ENCODE results near the gene SLA2.
"Not testable (repeated sequence)": the region's sequence is repeated elsewhere in the genome, so short reads cannot be mapped to it uniquely, and the experiment has no call there.

SLA2 gene

DNA sequence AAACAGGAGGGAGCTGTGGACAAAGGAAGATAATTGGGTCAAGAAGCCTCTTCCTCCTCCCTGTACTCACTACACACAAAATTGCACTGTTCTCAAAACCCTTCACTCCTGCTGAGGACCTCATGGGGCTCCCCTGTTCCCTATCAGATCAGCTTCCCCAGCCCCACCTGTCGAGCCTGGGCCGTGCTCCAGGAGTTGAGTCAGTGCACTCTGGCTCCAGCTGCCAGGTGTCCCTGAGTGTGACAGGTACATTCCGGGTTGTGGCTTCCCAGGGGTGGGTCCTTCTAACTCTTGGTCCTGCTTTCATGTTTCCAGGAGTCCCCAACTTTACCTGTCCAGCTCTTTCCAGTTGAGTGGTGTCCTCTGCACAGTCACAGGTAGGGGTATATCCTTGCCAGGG lies 32.0 kb downstream of the SLA2 start:
- H3K4me3 Mint-ChIP-seq = no peak overlapping the region
- H3K36me3 Mint-ChIP-seq (ENCODE audit: low read depth) = peaks cover 35% of the 10 kb centered on the region
- no peaks in the 10 kb centered on the region for H3K9me3 Mint-ChIP-seq
- TF ChIP-seq, protein P1, sequence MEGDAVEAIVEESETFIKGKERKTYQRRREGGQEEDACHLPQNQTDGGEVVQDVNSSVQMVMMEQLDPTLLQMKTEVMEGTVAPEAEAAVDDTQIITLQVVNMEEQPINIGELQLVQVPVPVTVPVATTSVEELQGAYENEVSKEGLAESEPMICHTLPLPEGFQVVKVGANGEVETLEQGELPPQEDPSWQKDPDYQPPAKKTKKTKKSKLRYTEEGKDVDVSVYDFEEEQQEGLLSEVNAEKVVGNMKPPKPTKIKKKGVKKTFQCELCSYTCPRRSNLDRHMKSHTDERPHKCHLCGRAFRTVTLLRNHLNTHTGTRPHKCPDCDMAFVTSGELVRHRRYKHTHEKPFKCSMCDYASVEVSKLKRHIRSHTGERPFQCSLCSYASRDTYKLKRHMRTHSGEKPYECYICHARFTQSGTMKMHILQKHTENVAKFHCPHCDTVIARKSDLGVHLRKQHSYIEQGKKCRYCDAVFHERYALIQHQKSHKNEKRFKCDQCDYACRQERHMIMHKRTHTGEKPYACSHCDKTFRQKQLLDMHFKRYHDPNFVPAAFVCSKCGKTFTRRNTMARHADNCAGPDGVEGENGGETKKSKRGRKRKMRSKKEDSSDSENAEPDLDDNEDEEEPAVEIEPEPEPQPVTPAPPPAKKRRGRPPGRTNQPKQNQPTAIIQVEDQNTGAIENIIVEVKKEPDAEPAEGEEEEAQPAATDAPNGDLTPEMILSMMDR (IDR thresholded peaks at IDR 0.05; ENCODE audit: unreplicated experiment in 3 of 3) = no peak
- H3K4me1 Mint-ChIP-seq = no peaks in the 10 kb centered on the region
- no peak overlapping the region for H3K27ac Mint-ChIP-seq
- no peaks in the 10 kb centered on the region for H3K27me3 Mint-ChIP-seq (ENCODE audit: low read depth)

GRCh38 chr20:36611625-36612024 lies 34.4 kb downstream of the SLA2 start:
- peaks cover 43% of the 10 kb centered on the region for H3K36me3 Mint-ChIP-seq (ENCODE audit: low read depth)
- H3K27me3 Mint-ChIP-seq (ENCODE audit: low read depth) = no peaks in the 10 kb centered on the region
- peaks cover 10% of the 10 kb centered on the region for H3K4me1 Mint-ChIP-seq
- no peak overlapping the region for H3K4me3 Mint-ChIP-seq
- TF ChIP-seq, protein P1 (IDR thresholded peaks at IDR 0.05; ENCODE audit: unreplicated experiment in 3 of 3) = no peak
- H3K9me3 Mint-ChIP-seq = no peaks in the 10 kb centered on the region
- no peak overlapping the region for H3K27ac Mint-ChIP-seq

DNA sequence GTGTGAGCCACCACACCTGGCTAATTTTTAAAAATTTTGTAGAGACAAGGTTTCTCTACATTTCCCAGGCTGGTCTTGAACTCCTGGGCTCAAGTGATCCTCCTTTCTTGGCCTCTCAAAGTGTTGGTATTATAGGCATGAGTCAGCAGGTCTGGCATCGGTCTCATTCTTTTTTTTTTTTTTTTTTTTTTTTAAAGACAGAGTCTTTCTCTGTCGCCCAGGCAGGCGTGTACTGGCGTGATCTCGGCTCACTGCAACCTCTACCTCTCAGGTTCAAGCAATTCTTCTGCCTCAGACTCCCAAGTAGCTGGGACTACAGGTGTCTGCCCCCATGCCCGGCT lies 37.6 kb downstream of the SLA2 start:
- H3K36me3 Mint-ChIP-seq (ENCODE audit: low read depth) = peaks cover 43% of the 10 kb centered on the region
- H3K4me1 Mint-ChIP-seq = peaks cover 25% of the 10 kb centered on the region
- H3K27ac Mint-ChIP-seq; H3K27me3 Mint-ChIP-seq (ENCODE audit: low read depth); H3K9me3 Mint-ChIP-seq: not testable (repeated sequence)
- H3K4me3 Mint-ChIP-seq = peak overlapping the region; percentile 66 to 98 (median 98)

- H3K4me3 Mint-ChIP-seq = peak overlapping the region; percentile 98
- TF ChIP-seq, protein P1 (IDR thresholded peaks at IDR 0.05; ENCODE audit: unreplicated experiment in 3 of 3) = no peak
- H3K4me1 Mint-ChIP-seq = peaks cover 25% of the 10 kb centered on the region
- H3K27ac Mint-ChIP-seq = peak overlapping the region in 2 of 3 experiments; percentile 41 to 48
- no peaks in the 10 kb centered on the region for H3K9me3 Mint-ChIP-seq
- H3K27me3 Mint-ChIP-seq (ENCODE audit: low read depth) = no peaks in the 10 kb centered on the region
- peaks cover 39% of the 10 kb centered on the region for H3K36me3 Mint-ChIP-seq (ENCODE audit: low read depth)
These were observed 38.2 kb downstream of the SLA2 start for GRCh38 chr20:36607586-36608387.

- peaks cover 29% of the 10 kb centered on the region for H3K4me1 Mint-ChIP-seq
- peak overlapping the region; percentile 83 to 89 (median 84) for H3K27ac Mint-ChIP-seq
- peak overlapping the region; percentile 98 for H3K4me3 Mint-ChIP-seq
- no peaks in the 10 kb centered on the region for H3K27me3 Mint-ChIP-seq (ENCODE audit: low read depth)
- TF ChIP-seq, protein P1 (IDR thresholded peaks at IDR 0.05; ENCODE audit: unreplicated experiment in 3 of 3) = no peak
- no peaks in the 10 kb centered on the region for H3K9me3 Mint-ChIP-seq
- peaks cover 26% of the 10 kb centered on the region for H3K36me3 Mint-ChIP-seq (ENCODE audit: low read depth)
These were observed 39.6 kb downstream of the SLA2 start for GRCh38 chr20:36606158-36607066.

DNA sequence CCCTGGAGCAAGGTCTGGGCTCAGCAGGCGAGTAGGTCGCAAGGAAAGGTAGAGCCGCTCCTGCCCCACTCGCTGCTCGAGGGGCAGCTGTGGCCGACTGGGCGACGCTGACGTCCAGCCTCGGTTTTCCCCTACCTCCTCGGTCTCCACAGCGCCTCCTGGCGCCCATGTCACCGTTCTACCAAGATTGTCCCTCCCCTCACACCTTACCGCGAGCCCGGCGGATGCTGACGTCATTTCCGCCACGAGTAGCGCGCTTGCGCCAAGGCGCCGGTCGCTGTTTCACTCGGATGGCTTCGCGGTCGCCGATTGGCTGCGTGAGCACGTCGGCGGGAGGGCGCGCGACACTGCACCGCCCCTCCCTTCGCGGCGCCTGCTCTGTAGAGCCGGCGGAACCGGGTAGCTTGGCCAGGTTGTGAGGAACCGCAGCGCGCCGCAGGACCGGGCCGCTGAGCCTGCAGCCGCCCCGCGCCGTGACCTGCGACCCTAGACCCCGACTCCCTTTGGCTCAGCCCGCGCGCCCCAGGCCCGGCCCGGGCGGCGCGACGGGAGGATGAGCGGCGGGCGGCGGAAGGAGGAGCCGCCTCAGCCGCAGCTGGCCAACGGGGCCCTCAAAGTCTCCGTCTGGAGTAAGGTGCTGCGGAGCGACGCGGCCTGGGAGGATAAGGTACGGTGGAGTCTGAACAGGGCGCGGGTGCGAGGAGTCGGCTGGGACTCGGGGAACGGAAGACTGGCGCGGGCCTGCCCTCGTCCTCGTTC lies 40.4 kb downstream of the SLA2 start, which contains the start of gene RAB5IF:
RAB5IF (plus strand) TSS at position 381 of the 759 bp plus-strand sequence; CDS start at position 554, 173 bp downstream.
- Mint-ChIP-seq H3K9me3 (no peaks in the 10 kb centered on the region), H3K4me1 (peaks cover 29% of the 10 kb centered on the region), H3K27ac (peak within 1 kb of the TSS; percentile 84 to 94 (median 93))

More for the DNA sequence above, 40.4 kb downstream of the SLA2 start, which contains the start of gene RAB5IF:
- TF ChIP-seq, protein P1 (IDR thresholded peaks at IDR 0.05; ENCODE audit: unreplicated experiment in 3 of 3) = peak; percentile 82 to 95 (median 86)
- H3K4me3 Mint-ChIP-seq = peak within 1 kb of the TSS; percentile 98
- peaks cover 19% of the 10 kb centered on the region for H3K36me3 Mint-ChIP-seq (ENCODE audit: low read depth)
- H3K27me3 Mint-ChIP-seq (ENCODE audit: low read depth) = no peaks in the 10 kb centered on the region

All from nephron (organoid).